Measurements from ENCODE around the gene OAS3.

- TF ChIP-seq ZNF274 (IDR thresholded peaks at IDR 0.05; ENCODE audit: low read length) (no peak), ZNF274 (tag by site-specific recombination; IDR thresholded peaks at IDR 0.05; ENCODE audit: borderline replicate concordance) (no peak), SP7 (tag by site-specific recombination; IDR thresholded peaks at IDR 0.05) (no peak), ZSCAN30 (tag by site-specific recombination; IDR thresholded peaks at IDR 0.05) (no peak), ZBTB7A (tag by site-specific recombination; IDR thresholded peaks at IDR 0.05; ENCODE audit: low read depth) (no peak), KLF10 (tag by site-specific recombination; IDR thresholded peaks at IDR 0.05) (no peak), PRDM10 (tag by site-specific recombination; IDR thresholded peaks at IDR 0.05) (no peak), CTCF (tag by site-specific recombination; IDR thresholded peaks at IDR 0.05) (no peak), ZNF423 (tag by site-specific recombination; IDR thresholded peaks at IDR 0.05) (no peak), ZNF585B (tag by site-specific recombination; IDR thresholded peaks at IDR 0.05) (no peak)
Observed at GRCh38 chr12:112916270-112916669, 22.0 kb upstream of the OAS3 start.
